Activated gamma-delta T cell treated with Interleukin-2 at 50 U/mL for 16 hours (primary cell): ENCODE measurements around the gene LSM6.

Experiments
- DNase-seq: peaks from one replicate; pipeline ENCODE4 v3.0.0-alpha.2; 2020

LSM6 gene

GRCh38 chr4:146175541-146176453 lies at the start of gene LSM6:
TSS of gene LSM6 (plus strand) at chr4:146175718. CDS start at chr4:146182922, 7,204 bp downstream.
- DNase-seq: peak; percentile 76

- no peak for DNase-seq
Measured at GRCh38 chr4:146132445-146132844, 43.1 kb upstream of the LSM6 start.

GRCh38 chr4:146134761-146135445 lies 40.6 kb upstream of the LSM6 start:
- no peak for DNase-seq

GRCh38 chr4:146135941-146136340 lies 39.6 kb upstream of the LSM6 start:
- DNase-seq: no peak

GRCh38 chr4:146142768-146143167 lies 32.8 kb upstream of the LSM6 start:
- DNase-seq: no peak

- DNase-seq: no peak
Measured at GRCh38 chr4:146143888-146144287, 31.6 kb upstream of the LSM6 start.

- DNase-seq: no peak
Measured at GRCh38 chr4:146146918-146147317, 28.6 kb upstream of the LSM6 start.

GRCh38 chr4:146148021-146148420 lies 27.5 kb upstream of the LSM6 start:
- no peak for DNase-seq

GRCh38 chr4:146154057-146154456 lies 21.5 kb upstream of the LSM6 start:
- DNase-seq: no peak

GRCh38 chr4:146155152-146155724 lies 20.3 kb upstream of the LSM6 start:
- no peak for DNase-seq

- DNase-seq: no peak
Measured at GRCh38 chr4:146158036-146158745, 17.3 kb upstream of the LSM6 start.

- no peak for DNase-seq
Measured at GRCh38 chr4:146159384-146160058, 16.0 kb upstream of the LSM6 start.

- DNase-seq: no peak
Measured at GRCh38 chr4:146161243-146161642, 14.3 kb upstream of the LSM6 start.

- DNase-seq: no peak
Measured at GRCh38 chr4:146165221-146165620, 10.3 kb upstream of the LSM6 start.

- no peak for DNase-seq
Measured at GRCh38 chr4:146165840-146166239, 9.7 kb upstream of the LSM6 start.

GRCh38 chr4:146170149-146170548 lies 5.4 kb upstream of the LSM6 start:
- no peak for DNase-seq

GRCh38 chr4:146176891-146177290 lies 1.4 kb downstream of the LSM6 start:
- no peak for DNase-seq

- DNase-seq: no peak
Measured at GRCh38 chr4:146178126-146178525, 2.6 kb downstream of the LSM6 start.

GRCh38 chr4:146179784-146180370 lies 4.4 kb downstream of the LSM6 start:
- DNase-seq: no peak

- DNase-seq: no peak
Measured at GRCh38 chr4:146182443-146182842, 6.9 kb downstream of the LSM6 start.

- DNase-seq: no peak
Measured at GRCh38 chr4:146183209-146183608, 7.7 kb downstream of the LSM6 start.

- no peak for DNase-seq
Measured at GRCh38 chr4:146186041-146186440, 10.5 kb downstream of the LSM6 start.
